Transverse colon (tissue), 4 donors: ENCODE measurements around the gene APOE. TPM values are rescaled to one million over a fixed set of nuclear protein-coding genes. Genes with fewer than 3 reads are reported as not detected.
"Not testable (repeated sequence)": the region's sequence is repeated elsewhere in the genome, so short reads cannot be mapped to it uniquely, and the experiment has no call there.

Experiments
- DNase-seq: peaks from one replicate; pipeline ENCODE4 v3.0.0-alpha.2; 2019
- H3K27ac ChIP-seq, 4 donors: fragments of 200-600 bp; sonication (generic); 2 replicates each; pipeline ENCODE4 v1.5.1; 2016 to 2018; ENCODE audit warnings: inconsistent platforms in 4 of 4
- H3K27me3 ChIP-seq: fragments of 200-600 bp; sonication (generic); 2 replicates; pipeline ENCODE4 v1.5.1; 2017; ENCODE audit warnings: inconsistent platforms
- H3K36me3 ChIP-seq, 4 donors: fragments of 200-600 bp; sonication (generic); 2 replicates each; pipeline ENCODE4 v1.5.1; 2017 to 2019; ENCODE audit warnings: inconsistent platforms in 4 of 4
- H3K4me1 ChIP-seq, 4 donors: fragments of 200-600 bp; sonication (generic); 2 replicates each; pipeline ENCODE4 v1.5.1; 2017 to 2020; ENCODE audit warnings: inconsistent platforms in 4 of 4
- H3K4me3 ChIP-seq, 4 donors: fragments of 200-600 bp; sonication (generic); 1 replicate in 1 of 4; 2 replicates in 3 of 4; pipeline versions ENCODE4 v1.5.1 to v1.6.1; 2017 to 2019; ENCODE audit warnings: inconsistent platforms in 4 of 4
- H3K9me3 ChIP-seq, 2 donors: fragments of 200-600 bp; sonication (generic); 2 replicates each; pipeline ENCODE4 v1.5.1; 2017 to 2019; ENCODE audit warnings: inconsistent platforms in 2 of 2
- CTCF ChIP-seq, 5 experiments: fragments of 200-600 bp in 3 of 5; fragments of 450-650 bp in 2 of 5; sonication (generic) in 3 of 5; IDR thresholded peaks; 1 replicate in 2 of 5; 2 replicates in 3 of 5; pipeline ENCODE4 v1.5.1; 2016 to 2017; ENCODE audit warnings: antibody characterized with exemption in 5 of 5, inconsistent platforms in 3 of 5, mild to moderate bottlenecking in 2 of 5, moderate library complexity in 1 of 5
- EP300 ChIP-seq: sonication (generic); formaldehyde crosslinking; IDR thresholded peaks from one replicate; pipeline ENCODE4 v1.6.1; 2017; ENCODE audit warnings: antibody characterized with exemption, low read depth
- POLR2A ChIP-seq: fragments of 450-650 bp; IDR thresholded peaks from one replicate; pipeline ENCODE4 v1.6.1; 2016; ENCODE audit warnings: antibody characterized with exemption, mild to moderate bottlenecking, moderate library complexity
- POLR2AphosphoS5 ChIP-seq, 3 donors: sonication (generic); formaldehyde crosslinking; IDR thresholded peaks; one replicate each; pipeline ENCODE4 v1.6.1; 2016; ENCODE audit warnings: antibody characterized with exemption in 3 of 3
- WGBS, 2 donors: methylation state at CpG; one replicate each; pipeline ENCODE4 v1.1.5; 2018; ENCODE audit warnings: low coverage in 1 of 2; 5-methylcytosine and 5-hydroxymethylcytosine counted together
- in situ Hi-C, 4 donors: fragments of 200-750 bp; cut with MboI; loops; one replicate each; pipeline versions ENCODE4 v1.15.0 to v1.15.1; 2017; ENCODE audit warnings: low sequenced_read_pairs in 3 of 4, low pct_ligation_motif_present in 1 of 4, low pct_unique_long_range_greater_than_20kb in 1 of 4
- intact Hi-C: fragments of 100-400 bp; cut with DNase I; formaldehyde crosslinking; loops from one replicate; pipeline ENCODE4 v1.15.1; 2023; ENCODE audit warnings: low total_unique reads
- total RNA-seq, 4 donors: library from RNA; depleted of rRNA; stranded (reverse); fragments of >200 nt; gene quantifications; one replicate each; pipeline ENCODE4 v1.1.0, GENCODE V29; 2016

The APOE gene
- total RNA-seq, 4 donors from 2014 or later, result 72.2 to 214 (median 132) TPM

GRCh38 chr19:44924243-44924725, 18.7 kb downstream of the APOE start:
- in situ Hi-C loops, result no loop called here
- WGBS, 2 donors, result 66 to 79% methylated on average over 2 to 8 of the region's 8 CpGs

GRCh38 chr19:44925114-44925891, 19.7 kb downstream of the APOE start:
- Histone ChIP-seq H3K9me3 (no peaks in the 10 kb centered on the region), H3K4me3 (no peak overlapping the region), H3K36me3 (no peaks in the 10 kb centered on the region), H3K4me1 (peaks cover 0 to 29% (median 5%) of the 10 kb centered on the region in 4 donors), H3K27ac (peak overlapping the region; percentile 53 to 75 (median 68)), H3K27me3 (no peaks in the 10 kb centered on the region)
- peak; percentile 74 for DNase-seq
- intact Hi-C loops, result no loop called here
- 31 to 55% methylated on average over 2 to 7 of the region's 8 CpGs for WGBS, 2 donors
- in situ Hi-C loops, result no loop called here
- TF ChIP-seq POLR2A (no peak), EP300 (no peak), CTCF (IDR thresholded peaks at IDR 0.05) (no peak), POLR2AphosphoS5 (IDR thresholded peaks at IDR 0.05) (peak in 2 of 3 donors; percentile 39 to 59)

More at GRCh38 chr19:44924243-44924725, 18.7 kb downstream of the APOE start:
- DNase-seq, result no peak
- peak overlapping the region; percentile 53 to 75 (median 68) for H3K27ac ChIP-seq
- H3K36me3 ChIP-seq, result no peaks in the 10 kb centered on the region
- H3K4me3 ChIP-seq, result no peak overlapping the region
- H3K4me1 ChIP-seq, result peaks cover 0 to 29% (median 5%) of the 10 kb centered on the region in 4 donors
- no peaks in the 10 kb centered on the region for H3K9me3 ChIP-seq
- H3K27me3 ChIP-seq, result no peaks in the 10 kb centered on the region
- intact Hi-C loops, result no loop called here
- no peak for TF ChIP-seq POLR2A
- no peak for TF ChIP-seq EP300

GRCh38 chr19:44926245-44927077, 20.9 kb downstream of the APOE start:
- H3K36me3 ChIP-seq, H3K27me3 ChIP-seq, intact Hi-C loops, DNase-seq, H3K9me3 ChIP-seq, in situ Hi-C loops: not testable (repeated sequence)
- Histone ChIP-seq H3K4me3 (peak overlapping the region in 1 of 4 donors; percentile 25), H3K27ac (peak overlapping the region; percentile 35 to 58 (median 50)), H3K4me1 (peaks cover 0 to 29% (median 5%) of the 10 kb centered on the region in 4 donors)
- WGBS, 2 donors, result 50 to 86% methylated on average over 3 to 14 of the region's 19 CpGs

DNA sequence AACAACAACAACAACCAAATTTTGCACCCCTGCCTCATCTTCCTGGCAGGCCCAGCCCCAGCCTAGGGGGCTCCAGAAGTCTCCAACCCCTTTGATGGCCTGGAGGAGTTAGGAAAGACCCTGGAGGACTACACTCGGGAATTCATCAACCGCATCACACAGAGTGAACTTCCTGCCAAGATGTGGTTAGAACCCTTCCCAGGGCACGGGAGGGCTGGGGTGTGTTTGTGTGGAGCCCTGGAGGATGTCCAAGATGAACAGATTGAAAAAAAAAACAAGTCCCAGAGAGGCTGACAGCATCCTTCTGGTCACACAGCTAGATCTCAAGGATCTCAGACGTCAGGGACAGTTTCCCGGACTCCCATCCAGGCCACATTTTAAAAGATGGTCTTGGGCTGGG, 22.1 kb downstream of the APOE start:
- H3K9me3 ChIP-seq, result no peaks in the 10 kb centered on the region
- 29 to 100% methylated on average over 2 to 5 of the region's 5 CpGs for WGBS, 2 donors
- intact Hi-C loops (no loop called here), in situ Hi-C loops (no loop called here)
- no peaks in the 10 kb centered on the region for H3K36me3 ChIP-seq
- H3K4me3 ChIP-seq, result no peak overlapping the region
- no peaks in the 10 kb centered on the region for H3K27me3 ChIP-seq
- peak overlapping the region; percentile 33 to 58 (median 42) for H3K27ac ChIP-seq
- peaks cover 0 to 29% (median 5%) of the 10 kb centered on the region in 4 donors for H3K4me1 ChIP-seq
- DNase-seq, result no peak
- no peak for TF ChIP-seq CTCF (IDR thresholded peaks at IDR 0.05)
- no peak for TF ChIP-seq POLR2AphosphoS5 (IDR thresholded peaks at IDR 0.05)
- no peak for TF ChIP-seq POLR2A
- no peak for TF ChIP-seq EP300

GRCh38 chr19:44930088-44930487, 24.5 kb downstream of the APOE start:
- intact Hi-C loops (no loop called here), in situ Hi-C loops (no loop called here)
- Histone ChIP-seq H3K4me1 (peaks cover 0 to 21% (median 5%) of the 10 kb centered on the region in 4 donors), H3K27me3 (no peaks in the 10 kb centered on the region), H3K27ac (no peak overlapping the region), H3K9me3 (no peaks in the 10 kb centered on the region), H3K36me3 (no peaks in the 10 kb centered on the region), H3K4me3 (no peak overlapping the region)
- no peak for DNase-seq
- WGBS, 2 donors, result 90 to 92% methylated on average over 4 to 7 of the region's 7 CpGs
- TF ChIP-seq CTCF (IDR thresholded peaks at IDR 0.05) (no peak), POLR2AphosphoS5 (IDR thresholded peaks at IDR 0.05) (no peak), EP300 (no peak), POLR2A (no peak)
